Coronary artery (tissue), 2 donors: ENCODE data around the gene XPO1.

Source experiments
- DNase-seq: peaks from one replicate; pipeline ENCODE4 v3.0.0-alpha.2; 2017; ENCODE audit warnings: low spot score
- H3K27ac ChIP-seq, 2 donors: fragments of 200-600 bp; sonication (generic); one replicate each; pipeline ENCODE4 v1.5.1; 2016 to 2019
- H3K4me3 ChIP-seq: fragments of 200-600 bp; sonication (generic); 2 replicates; pipeline ENCODE4 v1.5.1; 2016; ENCODE audit warnings: mild to moderate bottlenecking, moderate library complexity
- TF ChIP-seq, protein P1 (sequence below): fragments of 200-600 bp; sonication (generic); IDR thresholded peaks from one replicate; pipeline ENCODE4 v1.5.1; 2019; ENCODE audit warnings: antibody characterized with exemption

XPO1 gene

DNA sequence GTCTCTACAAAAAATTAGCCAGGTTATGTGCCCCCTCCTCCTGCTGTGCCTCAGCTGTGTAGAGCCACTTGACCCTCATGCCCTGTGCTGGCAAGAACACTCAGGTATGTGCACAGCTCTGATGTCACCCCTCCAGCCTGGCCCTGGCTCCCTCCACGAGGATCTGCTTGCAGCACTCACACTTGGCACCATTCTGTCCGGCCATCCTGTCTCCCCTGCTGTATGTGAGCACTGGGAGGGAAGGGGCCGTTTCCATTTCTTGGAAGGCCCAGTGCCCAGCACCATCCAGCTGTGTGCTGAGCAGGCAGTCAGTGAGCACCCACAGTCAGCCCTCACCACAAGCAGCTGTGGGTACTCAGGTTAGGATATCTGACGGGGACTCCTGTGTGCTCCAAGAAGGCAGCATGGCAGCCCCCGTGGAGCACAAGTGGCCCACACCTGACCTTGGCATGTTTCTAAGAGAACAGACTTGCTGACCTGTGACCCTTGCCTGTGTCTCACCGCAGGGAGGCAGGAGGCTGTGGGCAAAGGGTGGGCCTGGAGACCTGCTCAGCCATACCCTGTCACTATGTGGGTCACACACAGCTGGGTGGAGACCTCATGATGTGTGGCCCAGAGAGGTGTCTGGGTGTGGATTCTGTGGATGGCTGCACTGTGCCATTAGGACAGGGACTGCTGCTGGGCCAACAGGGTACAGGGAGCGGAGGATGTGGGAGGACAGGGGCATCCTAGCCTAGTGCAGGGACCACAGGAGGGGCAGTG, 98.7 kb downstream of the XPO1 start:
- Histone ChIP-seq H3K27ac (no peak overlapping the region), H3K4me3 (no peak overlapping the region)
- DNase-seq = no peak
- TF ChIP-seq, protein P1, sequence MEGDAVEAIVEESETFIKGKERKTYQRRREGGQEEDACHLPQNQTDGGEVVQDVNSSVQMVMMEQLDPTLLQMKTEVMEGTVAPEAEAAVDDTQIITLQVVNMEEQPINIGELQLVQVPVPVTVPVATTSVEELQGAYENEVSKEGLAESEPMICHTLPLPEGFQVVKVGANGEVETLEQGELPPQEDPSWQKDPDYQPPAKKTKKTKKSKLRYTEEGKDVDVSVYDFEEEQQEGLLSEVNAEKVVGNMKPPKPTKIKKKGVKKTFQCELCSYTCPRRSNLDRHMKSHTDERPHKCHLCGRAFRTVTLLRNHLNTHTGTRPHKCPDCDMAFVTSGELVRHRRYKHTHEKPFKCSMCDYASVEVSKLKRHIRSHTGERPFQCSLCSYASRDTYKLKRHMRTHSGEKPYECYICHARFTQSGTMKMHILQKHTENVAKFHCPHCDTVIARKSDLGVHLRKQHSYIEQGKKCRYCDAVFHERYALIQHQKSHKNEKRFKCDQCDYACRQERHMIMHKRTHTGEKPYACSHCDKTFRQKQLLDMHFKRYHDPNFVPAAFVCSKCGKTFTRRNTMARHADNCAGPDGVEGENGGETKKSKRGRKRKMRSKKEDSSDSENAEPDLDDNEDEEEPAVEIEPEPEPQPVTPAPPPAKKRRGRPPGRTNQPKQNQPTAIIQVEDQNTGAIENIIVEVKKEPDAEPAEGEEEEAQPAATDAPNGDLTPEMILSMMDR = no peak

DNA sequence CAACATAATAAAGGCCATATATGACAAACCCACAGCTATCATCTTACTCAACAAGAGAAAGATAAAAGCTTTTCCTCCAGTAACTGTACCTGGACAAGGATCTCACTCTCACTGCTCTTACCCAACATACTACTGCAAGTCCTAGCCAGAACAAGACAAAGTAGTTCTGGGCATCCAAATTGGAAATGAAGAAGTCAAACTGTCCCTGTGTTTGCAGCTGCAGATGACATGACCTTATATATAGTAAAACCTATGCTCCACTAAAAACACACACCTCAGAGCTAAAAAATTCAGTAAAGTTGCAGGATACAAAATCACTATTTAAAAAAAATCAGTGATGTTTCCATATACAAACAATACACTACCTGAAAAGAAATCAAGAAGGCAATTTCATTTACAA, 99.5 kb downstream of the XPO1 start:
- H3K27ac ChIP-seq = no peak overlapping the region
- H3K4me3 ChIP-seq = no peak overlapping the region
- DNase-seq = no peak
- TF ChIP-seq, protein P1 = no peak

DNA sequence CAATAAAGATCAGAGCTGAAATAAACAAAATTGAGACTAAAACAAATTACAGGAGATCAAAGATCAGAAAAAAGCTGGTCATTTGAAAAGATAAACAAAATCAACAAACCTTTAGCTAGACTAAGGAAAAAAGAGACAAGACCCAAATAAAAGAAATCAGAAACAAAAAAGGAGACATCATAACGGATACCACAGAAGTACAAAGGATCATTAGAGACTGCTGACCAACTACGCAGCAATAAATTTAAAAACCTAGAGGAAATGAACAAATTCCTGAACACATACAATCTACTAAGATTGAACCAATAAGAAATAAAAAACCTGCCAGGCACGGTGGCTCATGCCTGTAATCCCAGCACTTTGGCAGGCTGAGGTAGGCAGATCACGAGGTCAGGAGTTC, 101.0 kb downstream of the XPO1 start:
- no peak for DNase-seq
- TF ChIP-seq, protein P1 = no peak
- no peak overlapping the region for H3K4me3 ChIP-seq
- no peak overlapping the region for H3K27ac ChIP-seq

DNA sequence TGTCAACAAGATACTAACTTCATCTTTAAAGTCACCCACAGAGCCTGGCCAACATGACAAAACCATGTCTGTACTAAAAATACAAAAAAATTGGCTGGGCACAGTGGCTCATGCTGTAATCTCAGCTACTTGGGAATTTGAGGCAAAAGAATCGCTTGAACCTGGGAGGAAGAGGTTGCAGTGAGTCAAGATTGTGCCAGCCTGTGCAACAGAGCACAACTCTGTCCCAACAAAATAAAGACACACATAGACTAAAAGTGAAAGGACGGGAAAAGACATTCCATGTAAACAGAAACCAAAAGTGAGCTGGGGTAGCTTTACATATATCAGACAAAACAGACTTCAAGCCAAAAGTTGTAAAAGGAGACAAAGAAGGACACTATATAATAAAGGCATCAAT, 102.1 kb downstream of the XPO1 start:
- H3K27ac ChIP-seq = no peak overlapping the region
- no peak for DNase-seq
- TF ChIP-seq, protein P1 = no peak
- no peak overlapping the region for H3K4me3 ChIP-seq

DNA sequence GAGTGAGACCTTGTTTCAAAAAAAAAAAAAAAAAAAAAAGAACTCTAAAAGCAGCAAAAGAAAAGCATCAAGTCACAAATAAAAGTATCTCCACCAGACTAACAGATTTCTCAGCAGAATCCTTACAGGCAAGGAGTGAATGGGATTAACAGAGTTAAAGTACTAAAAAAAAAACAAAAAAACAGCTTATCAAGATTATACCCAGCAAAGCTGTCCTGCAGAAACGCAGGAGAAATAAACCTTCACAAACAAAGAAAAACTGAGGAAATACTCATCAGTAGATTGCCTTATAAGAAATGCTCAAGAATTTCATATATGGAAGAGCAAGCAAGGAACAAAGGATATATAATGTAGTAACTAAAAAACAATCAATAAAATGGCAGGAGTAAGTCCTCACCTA, 102.9 kb downstream of the XPO1 start:
- H3K27ac ChIP-seq = no peak overlapping the region
- no peak for DNase-seq
- H3K4me3 ChIP-seq = no peak overlapping the region
- TF ChIP-seq, protein P1 = no peak

DNA sequence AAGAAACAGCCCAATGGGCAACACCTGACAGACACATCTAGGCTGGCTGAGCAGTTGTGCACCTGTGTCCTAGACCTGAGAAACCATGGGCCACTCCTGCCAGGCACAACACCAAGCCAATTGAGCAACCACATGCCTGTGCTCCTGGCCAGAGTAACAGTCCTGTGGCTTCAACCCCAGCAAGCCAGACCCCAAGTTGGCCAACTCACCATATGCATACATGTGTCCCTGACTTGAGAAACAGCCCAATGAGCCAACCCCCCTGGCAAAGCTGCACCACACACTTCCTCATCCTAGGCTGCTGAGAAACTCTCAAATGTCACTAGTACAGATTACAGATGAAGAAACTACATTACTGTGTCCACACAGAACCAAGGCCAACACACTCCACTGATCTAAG, 103.8 kb downstream of the XPO1 start:
- TF ChIP-seq, protein P1 = no peak
- no peak for DNase-seq
- no peak overlapping the region for H3K27ac ChIP-seq
- H3K4me3 ChIP-seq = no peak overlapping the region

DNA sequence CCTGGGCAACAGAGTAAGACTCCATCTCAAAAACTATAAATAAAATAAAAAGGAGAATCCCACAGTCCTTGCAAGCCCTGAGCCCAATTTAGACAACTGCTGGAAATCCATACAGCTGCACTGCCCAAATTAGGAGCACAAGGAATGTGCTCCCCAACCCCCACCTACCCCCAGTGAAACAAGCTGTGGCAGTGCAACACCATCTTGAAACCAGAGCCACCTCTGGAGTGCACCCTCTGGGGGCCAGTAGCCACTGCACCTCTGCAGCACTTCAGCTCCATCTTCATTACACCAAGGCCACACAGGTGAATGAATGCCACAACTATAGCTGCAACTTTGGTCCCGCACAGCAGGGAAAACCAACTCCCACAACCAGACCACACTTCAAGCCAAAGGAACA, 104.5 kb downstream of the XPO1 start:
- DNase-seq = no peak
- TF ChIP-seq, protein P1 = no peak
- H3K4me3 ChIP-seq = no peak overlapping the region
- no peak overlapping the region for H3K27ac ChIP-seq
